Panc1 (cell line): ENCODE measurements around the gene ARID1A. TPM values are rescaled to one million over a fixed set of nuclear protein-coding genes. Genes with fewer than 3 reads are reported as not detected.

Experiments
- ATAC-seq: fragments of 200-7000 bp; cut with Tn5 transposase; 2 replicates; pipeline ENCODE4 v1.9.1; 2020; ENCODE audit warnings: mild to moderate bottlenecking, moderate library complexity
- BruUV-seq: library from RNA; stranded (reverse); fragments of 400-500 nt; replicated peaks from 2 replicates; lab custom pipeline; 2021; lab: Mats Ljungman, UMichigan
- CTCF ChIA-PET: fragments of 300-600 bp; sonication (Branson Sonifier 250); formaldehyde crosslinking; loops from one replicate; lab custom pipeline; 2022; ENCODE audit warnings: antibody characterized with exemption; lab: Charles Lee
- POLR2A ChIA-PET: fragments of 300-600 bp; sonication (Branson Sonifier 250); formaldehyde crosslinking; loops from one replicate; lab custom pipeline; 2022; ENCODE audit warnings: antibody characterized with exemption; lab: Charles Lee
- DNase-seq: peaks from one replicate; pipeline ENCODE4 v3.0.0-alpha.2; 2010; ENCODE audit warnings: low read depth, low spot score
- H3K27ac ChIP-seq: 2 replicates; pipeline ENCODE4 v1.5.1; 2011; ENCODE audit warnings: mild to moderate bottlenecking, low read length, inconsistent platforms
- H3K27me3 ChIP-seq: fragments of 200-500 bp; sonication (Bioruptor generic); 2 replicates; pipeline ENCODE4 v1.6.0; 2014; ENCODE audit warnings: low read length, inconsistent platforms; ENCODE audit not compliant: control insufficient read depth, insufficient read depth
- H3K36me3 ChIP-seq: fragments of 200-500 bp; sonication (Bioruptor generic); 2 replicates; pipeline ENCODE4 v1.5.1; 2014; ENCODE audit warnings: inconsistent platforms, mild to moderate bottlenecking, low read length, moderate library complexity; ENCODE audit not compliant: control insufficient read depth, insufficient read depth
- H3K4me1 ChIP-seq: 2 replicates; pipeline ENCODE4 v1.5.1; 2011; ENCODE audit warnings: inconsistent platforms, mild to moderate bottlenecking, low read length, moderate library complexity; ENCODE audit not compliant: control insufficient read depth, insufficient read depth
- H3K4me3 ChIP-seq, 2 experiments: 2 replicates each; pipeline ENCODE4 v1.5.1; 2011 to 2012; ENCODE audit warnings: low read depth in 2 of 2, low read length in 2 of 2, mild to moderate bottlenecking in 2 of 2, inconsistent platforms in 1 of 2, moderate library complexity in 1 of 2
- H3K9me3 ChIP-seq: fragments of 200-500 bp; sonication (Bioruptor generic); 2 replicates; pipeline ENCODE4 v1.5.1; 2014; ENCODE audit warnings: low read depth, mild to moderate bottlenecking, inconsistent platforms, low read length, moderate library complexity; ENCODE audit not compliant: control insufficient read depth, insufficient read depth
- CTCF ChIP-seq: fragments of 450-650 bp; IDR thresholded peaks from 2 replicates; pipeline ENCODE4 v1.5.1; 2017; ENCODE audit warnings: mild to moderate bottlenecking
- POLR2AphosphoS5 ChIP-seq: IDR thresholded peaks from 2 replicates; pipeline ENCODE4 v1.6.1; 2012; ENCODE audit warnings: mild to moderate bottlenecking, low read depth, low read length, moderate library complexity
- SIN3A ChIP-seq: IDR thresholded peaks from 2 replicates; pipeline ENCODE4 v1.6.1; 2012; ENCODE audit warnings: low read depth, mild to moderate bottlenecking, low read length, moderate library complexity, borderline replicate concordance; ENCODE audit not compliant: insufficient read depth
- TCF7L2 ChIP-seq: IDR thresholded peaks from 2 replicates; pipeline ENCODE4 v1.6.1; 2011; ENCODE audit warnings: mild to moderate bottlenecking, low read depth, low read length, inconsistent platforms
- in situ Hi-C: cut with HindIII; loops from 2 replicates; pipeline ENCODE4 v1.10.0; 2016; ENCODE audit warnings: low sequenced_read_pairs, low pct_unique_long_range_greater_than_20kb
- intact Hi-C: fragments of 100-400 bp; cut with micrococcal nuclease; formaldehyde crosslinking; loops from one replicate; pipeline ENCODE4 v1.10.0; 2022; ENCODE audit not compliant: unreplicated experiment
- total RNA-seq: library from RNA; stranded (reverse); gene quantifications from one replicate; pipeline ENCODE4 v1.2.1, GENCODE V29; 2021; ENCODE audit not compliant: unreplicated experiment
- TF ChIP-seq, protein P1 (sequence below), 2 experiments: IDR thresholded peaks; 2 replicates each; pipeline ENCODE4 v1.6.1; 2011 to 2012; ENCODE audit warnings: low read depth in 2 of 2, control low read depth in 1 of 2, low read length in 1 of 2, mild to moderate bottlenecking in 1 of 2, moderate library complexity in 1 of 2; ENCODE audit not compliant: insufficient read depth in 1 of 2

The ARID1A gene
- total RNA-seq, 1 experiment from 2014 or later, result 110 TPM

DNA sequence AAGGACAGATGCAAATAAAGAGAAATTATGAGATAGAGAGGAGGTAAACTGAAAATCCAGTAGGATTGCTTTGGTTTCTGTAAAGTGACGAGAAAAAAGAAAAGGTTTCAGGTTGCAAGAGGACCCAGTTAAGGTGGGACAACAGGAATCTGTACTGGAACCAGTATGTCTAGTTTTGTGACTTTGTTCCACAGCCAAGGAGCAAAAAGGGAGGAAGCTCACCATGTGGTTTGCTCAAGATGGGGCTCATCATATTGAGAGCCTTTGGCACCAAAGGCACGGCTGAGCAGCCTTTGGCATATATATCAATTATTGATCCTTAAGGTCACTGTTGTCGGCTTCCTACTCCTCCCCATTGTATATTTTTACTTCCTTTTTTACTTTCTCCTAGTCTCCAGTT is 128.9 kb downstream of the ARID1A start:
- CTCF ChIA-PET, result no interaction called here
- POLR2A ChIA-PET, result no interaction called here

DNA sequence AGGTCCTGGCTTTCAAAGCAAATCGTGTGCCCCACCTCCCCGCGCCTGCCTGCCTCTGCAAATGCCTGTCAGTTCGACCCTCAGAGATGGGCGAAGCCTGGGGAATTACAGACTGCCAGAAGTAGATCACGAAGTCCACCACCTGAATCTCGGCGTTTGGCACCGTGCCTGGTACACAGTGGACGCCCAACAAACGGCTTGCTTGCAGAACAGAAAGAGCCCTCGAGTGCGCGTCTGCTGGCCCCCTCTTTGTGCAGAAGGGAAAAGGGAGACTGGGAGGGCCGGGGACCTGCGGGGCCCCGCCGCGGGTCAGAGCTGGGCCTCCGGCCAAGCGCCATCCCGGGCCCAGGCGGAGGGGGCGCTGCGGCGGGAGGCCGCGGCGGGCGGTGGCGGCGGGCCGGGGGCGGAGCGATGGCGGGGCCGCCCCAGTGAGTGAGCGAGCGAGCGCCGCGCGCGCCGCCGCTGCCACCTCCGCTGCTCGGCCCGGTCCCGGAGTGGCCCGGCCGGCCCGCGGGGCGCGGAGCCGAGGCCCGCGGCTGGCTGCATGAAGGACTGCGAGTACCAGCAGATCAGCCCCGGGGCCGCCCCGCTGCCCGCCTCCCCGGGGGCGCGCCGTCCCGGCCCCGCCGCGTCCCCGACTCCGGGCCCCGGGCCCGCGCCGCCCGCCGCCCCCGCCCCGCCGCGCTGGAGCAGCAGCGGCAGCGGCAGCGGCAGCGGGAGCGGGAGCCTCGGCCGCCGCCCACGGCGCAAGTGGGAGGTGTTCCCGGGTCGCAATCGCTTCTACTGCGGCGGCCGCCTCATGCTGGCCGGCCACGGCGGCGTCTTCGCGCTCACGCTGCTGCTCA is 130.7 kb downstream of the ARID1A start, which contains the start of gene ZDHHC18:
TSS of gene ZDHHC18 (plus strand) at position 428 of the 845 bp plus-strand sequence. CDS start at position 545, 117 bp downstream.
- ChIA-PET POLR2A (no interaction called here), CTCF (interaction anchor here (0.6 kb wide), 1 partner anchor 371 kb away, joined by 3 read pairs; no protein-coding TSS in a partner anchor)
- Histone ChIP-seq H3K27me3 (no peaks in the 10 kb centered on the region), H3K36me3 (no peaks in the 10 kb centered on the region), H3K4me3 (peak within 1 kb of the TSS; percentile 53 to 70), H3K4me1 (peaks cover 14% of the 10 kb centered on the region), H3K9me3 (no peaks in the 10 kb centered on the region), H3K27ac (peak within 1 kb of the TSS; percentile 80)
- peak; percentile 95 for ATAC-seq
- intact Hi-C loops, result no loop called here
- no peak for TF ChIP-seq TCF7L2
- TF ChIP-seq SIN3A, result 0 out of 2 replicates have a peak, but pooled peaks have one; percentile 12
- peak; percentile 94 for TF ChIP-seq CTCF
- peak; percentile 32; the same call in 1 of the 2 replicates for TF ChIP-seq POLR2AphosphoS5
- TF ChIP-seq, protein P1, sequence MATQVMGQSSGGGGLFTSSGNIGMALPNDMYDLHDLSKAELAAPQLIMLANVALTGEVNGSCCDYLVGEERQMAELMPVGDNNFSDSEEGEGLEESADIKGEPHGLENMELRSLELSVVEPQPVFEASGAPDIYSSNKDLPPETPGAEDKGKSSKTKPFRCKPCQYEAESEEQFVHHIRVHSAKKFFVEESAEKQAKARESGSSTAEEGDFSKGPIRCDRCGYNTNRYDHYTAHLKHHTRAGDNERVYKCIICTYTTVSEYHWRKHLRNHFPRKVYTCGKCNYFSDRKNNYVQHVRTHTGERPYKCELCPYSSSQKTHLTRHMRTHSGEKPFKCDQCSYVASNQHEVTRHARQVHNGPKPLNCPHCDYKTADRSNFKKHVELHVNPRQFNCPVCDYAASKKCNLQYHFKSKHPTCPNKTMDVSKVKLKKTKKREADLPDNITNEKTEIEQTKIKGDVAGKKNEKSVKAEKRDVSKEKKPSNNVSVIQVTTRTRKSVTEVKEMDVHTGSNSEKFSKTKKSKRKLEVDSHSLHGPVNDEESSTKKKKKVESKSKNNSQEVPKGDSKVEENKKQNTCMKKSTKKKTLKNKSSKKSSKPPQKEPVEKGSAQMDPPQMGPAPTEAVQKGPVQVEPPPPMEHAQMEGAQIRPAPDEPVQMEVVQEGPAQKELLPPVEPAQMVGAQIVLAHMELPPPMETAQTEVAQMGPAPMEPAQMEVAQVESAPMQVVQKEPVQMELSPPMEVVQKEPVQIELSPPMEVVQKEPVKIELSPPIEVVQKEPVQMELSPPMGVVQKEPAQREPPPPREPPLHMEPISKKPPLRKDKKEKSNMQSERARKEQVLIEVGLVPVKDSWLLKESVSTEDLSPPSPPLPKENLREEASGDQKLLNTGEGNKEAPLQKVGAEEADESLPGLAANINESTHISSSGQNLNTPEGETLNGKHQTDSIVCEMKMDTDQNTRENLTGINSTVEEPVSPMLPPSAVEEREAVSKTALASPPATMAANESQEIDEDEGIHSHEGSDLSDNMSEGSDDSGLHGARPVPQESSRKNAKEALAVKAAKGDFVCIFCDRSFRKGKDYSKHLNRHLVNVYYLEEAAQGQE (IDR thresholded peaks at IDR 0.05; ENCODE audit: insufficient read depth in 1 of 2, low read depth in 2 of 2, low read length in 1 of 2), result no peak
- no TSS peak for BruUV-seq
- no peak for DNase-seq
- in situ Hi-C loops, result no loop called here

More for the DNA sequence above, 128.9 kb downstream of the ARID1A start:
- TF ChIP-seq TCF7L2 (no peak), POLR2AphosphoS5 (no peak), SIN3A (no peak), CTCF (no peak)
- TF ChIP-seq, protein P1 (IDR thresholded peaks at IDR 0.05; ENCODE audit: insufficient read depth in 1 of 2, low read depth in 2 of 2, low read length in 1 of 2), result no peak
- no peaks in the 10 kb centered on the region for H3K36me3 ChIP-seq
- H3K4me3 ChIP-seq, result no peak overlapping the region
- H3K4me1 ChIP-seq, result peaks cover 14% of the 10 kb centered on the region
- H3K27ac ChIP-seq, result no peak overlapping the region
- in situ Hi-C loops, result no loop called here
- H3K9me3 ChIP-seq, result no peaks in the 10 kb centered on the region
- no peaks in the 10 kb centered on the region for H3K27me3 ChIP-seq
- intact Hi-C loops, result no loop called here
- no peak for ATAC-seq
- no TSS peak for BruUV-seq
- no peak for DNase-seq
